Right lobe of liver (tissue), 6 donors: ENCODE data around the gene RSU1. TPM values are rescaled to one million over a fixed set of nuclear protein-coding genes. Genes with fewer than 3 reads are reported as not detected.

ENCODE experiments used
- ATAC-seq, 4 donors: fragments of 200-7000 bp; cut with Tn5 transposase; one replicate each; pipeline ENCODE4 v1.9.1; 2020; ENCODE audit warnings: mild to moderate bottlenecking in 4 of 4, moderate library complexity in 4 of 4
- DNase-seq, 3 donors: peaks; one replicate each; pipeline ENCODE4 v3.0.0-alpha.2; 2020
- H3K27ac ChIP-seq, 3 donors: fragments of 200-600 bp; one replicate each; pipeline ENCODE4 v1.8.0; 2022
- H3K27me3 ChIP-seq, 2 donors: fragments of 200-600 bp; one replicate each; pipeline ENCODE4 v1.8.0; 2022
- H3K36me3 ChIP-seq, 4 donors: fragments of 200-600 bp; sonication (generic) in 1 of 4; one replicate each; pipeline versions ENCODE4 v1.5.1 to v1.8.0; 2017 to 2022; ENCODE audit warnings: control low read depth in 1 of 4
- H3K4me1 ChIP-seq, 4 donors: fragments of 200-600 bp; sonication (generic) in 1 of 4; one replicate each; pipeline versions ENCODE4 v1.5.1 to v1.8.0; 2017 to 2022; ENCODE audit warnings: control low read depth in 1 of 4
- H3K4me3 ChIP-seq, 3 donors: fragments of 200-600 bp; one replicate each; pipeline ENCODE4 v1.8.0; 2022
- H3K9me3 ChIP-seq, 4 donors: fragments of 200-600 bp; sonication (generic) in 1 of 4; one replicate each; pipeline versions ENCODE4 v1.5.1 to v1.8.0; 2017 to 2022; ENCODE audit warnings: control low read depth in 1 of 4
- POLR2A ChIP-seq: fragments of 450-650 bp; IDR thresholded peaks from one replicate; pipeline ENCODE4 v1.6.1; 2017; ENCODE audit warnings: antibody characterized with exemption, mild to moderate bottlenecking
- WGBS: methylation state at CpG from one replicate; pipeline ENCODE4 v1.1.6; 2018; ENCODE audit warnings: low coverage, low lambda C conversion rate; ENCODE audit not compliant: insufficient coverage; ENCODE audit errors: missing lambda C conversion rate; 5-methylcytosine and 5-hydroxymethylcytosine counted together
- intact Hi-C, 2 donors: fragments of 100-400 bp; cut with DNase I; formaldehyde crosslinking; loops; one replicate each; pipeline versions ENCODE4 v1.11.2 to v1.14.1; 2022
- total RNA-seq, 6 experiments: library from RNA; depleted of rRNA in 2 of 6; stranded (reverse); fragments of >200 nt in 2 of 6; fragmentation: NEBNext Ultra II Directional in 3 of 6; extraction: Animal tissue kit (Norgen Biotek cat#: 25700) in 3 of 6; gene quantifications; one replicate each; pipeline versions ENCODE4 v1.1.0 to v1.2.4, GENCODE V29; 2016 to 2023
- TF ChIP-seq, protein P1 (sequence below), 4 donors: fragments of 200-600 bp in 3 of 4; fragments of 450-650 bp in 1 of 4; IDR thresholded peaks; one replicate each; pipeline versions ENCODE4 v1.5.1 to v1.8.0; 2016 to 2022; ENCODE audit warnings: antibody characterized with exemption in 4 of 4, mild to moderate bottlenecking in 2 of 4
- donor health status: DM: no; HTN: yes; CAD: no.
- donor health status: DM: no; HTN: no; CAD: no.
- donor health status: DM: no; HTN: no; CAD: no.
- donor health status: DM: no; HTN: yes; CAD: no.
- donor health status: DM: no; HTN: yes; CAD: no.

RSU1 gene
- total RNA-seq, 6 experiments from 2014 or later = 24.1 to 44.5 (median 28.4) TPM

DNA sequence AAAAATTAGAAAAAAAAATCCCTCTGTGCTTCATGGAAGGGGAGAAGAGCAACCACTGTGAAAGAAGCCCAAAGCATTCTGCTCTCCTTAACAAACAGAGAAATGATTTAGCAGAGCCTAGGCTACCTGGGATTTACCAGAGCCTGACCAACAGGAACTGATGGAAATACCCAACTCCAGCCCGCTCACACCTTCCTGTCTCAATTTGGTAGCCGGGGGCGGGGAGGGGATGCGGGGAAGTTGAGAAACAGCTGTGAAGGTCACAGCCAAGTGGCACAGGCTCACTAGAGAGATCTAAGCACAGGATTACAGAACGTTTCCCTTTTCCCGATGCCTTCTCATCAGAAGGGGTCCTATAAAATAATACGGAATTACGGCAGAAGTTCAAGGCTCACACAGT, 17.6 kb downstream of the RSU1 start:
- ATAC-seq (no peak), DNase-seq (no peak)
- no peak overlapping the region for H3K4me3 ChIP-seq
- intact Hi-C loops = no loop called here
- H3K27me3 ChIP-seq = no peaks in the 10 kb centered on the region
- TF ChIP-seq, protein P1, sequence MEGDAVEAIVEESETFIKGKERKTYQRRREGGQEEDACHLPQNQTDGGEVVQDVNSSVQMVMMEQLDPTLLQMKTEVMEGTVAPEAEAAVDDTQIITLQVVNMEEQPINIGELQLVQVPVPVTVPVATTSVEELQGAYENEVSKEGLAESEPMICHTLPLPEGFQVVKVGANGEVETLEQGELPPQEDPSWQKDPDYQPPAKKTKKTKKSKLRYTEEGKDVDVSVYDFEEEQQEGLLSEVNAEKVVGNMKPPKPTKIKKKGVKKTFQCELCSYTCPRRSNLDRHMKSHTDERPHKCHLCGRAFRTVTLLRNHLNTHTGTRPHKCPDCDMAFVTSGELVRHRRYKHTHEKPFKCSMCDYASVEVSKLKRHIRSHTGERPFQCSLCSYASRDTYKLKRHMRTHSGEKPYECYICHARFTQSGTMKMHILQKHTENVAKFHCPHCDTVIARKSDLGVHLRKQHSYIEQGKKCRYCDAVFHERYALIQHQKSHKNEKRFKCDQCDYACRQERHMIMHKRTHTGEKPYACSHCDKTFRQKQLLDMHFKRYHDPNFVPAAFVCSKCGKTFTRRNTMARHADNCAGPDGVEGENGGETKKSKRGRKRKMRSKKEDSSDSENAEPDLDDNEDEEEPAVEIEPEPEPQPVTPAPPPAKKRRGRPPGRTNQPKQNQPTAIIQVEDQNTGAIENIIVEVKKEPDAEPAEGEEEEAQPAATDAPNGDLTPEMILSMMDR (IDR thresholded peaks at IDR 0.05) = no peak
- no peak for TF ChIP-seq POLR2A
- no peak overlapping the region for H3K27ac ChIP-seq
- H3K4me1 ChIP-seq = no peaks in the 10 kb centered on the region
- H3K36me3 ChIP-seq = no peaks in the 10 kb centered on the region
- H3K9me3 ChIP-seq = no peaks in the 10 kb centered on the region
- WGBS = 82% methylated on average over 7 of the region's 8 CpGs

GRCh38 chr10:16798571-16798970, 18.7 kb downstream of the RSU1 start:
- Histone ChIP-seq H3K4me1 (no peaks in the 10 kb centered on the region), H3K27ac (no peak overlapping the region), H3K36me3 (no peaks in the 10 kb centered on the region), H3K9me3 (no peaks in the 10 kb centered on the region), H3K4me3 (no peak overlapping the region), H3K27me3 (no peaks in the 10 kb centered on the region)
- ATAC-seq = no peak
- no peak for DNase-seq
- WGBS = 94% methylated on average over 5 of the region's 5 CpGs
- intact Hi-C loops = no loop called here
- TF ChIP-seq POLR2A = no peak
- TF ChIP-seq, protein P1 (IDR thresholded peaks at IDR 0.05) = no peak

GRCh38 chr10:16795410-16796073, 21.7 kb downstream of the RSU1 start:
- DNase-seq (no peak), ATAC-seq (no peak)
- H3K27me3 ChIP-seq = no peaks in the 10 kb centered on the region
- TF ChIP-seq, protein P1 (IDR thresholded peaks at IDR 0.05) = no peak
- no peak for TF ChIP-seq POLR2A
- H3K9me3 ChIP-seq = no peaks in the 10 kb centered on the region
- no peak overlapping the region for H3K4me3 ChIP-seq
- 96% methylated on average over 9 of the region's 9 CpGs for WGBS
- no peak overlapping the region for H3K27ac ChIP-seq
- no peaks in the 10 kb centered on the region for H3K36me3 ChIP-seq
- intact Hi-C loops = no loop called here
- H3K4me1 ChIP-seq = no peaks in the 10 kb centered on the region

DNA sequence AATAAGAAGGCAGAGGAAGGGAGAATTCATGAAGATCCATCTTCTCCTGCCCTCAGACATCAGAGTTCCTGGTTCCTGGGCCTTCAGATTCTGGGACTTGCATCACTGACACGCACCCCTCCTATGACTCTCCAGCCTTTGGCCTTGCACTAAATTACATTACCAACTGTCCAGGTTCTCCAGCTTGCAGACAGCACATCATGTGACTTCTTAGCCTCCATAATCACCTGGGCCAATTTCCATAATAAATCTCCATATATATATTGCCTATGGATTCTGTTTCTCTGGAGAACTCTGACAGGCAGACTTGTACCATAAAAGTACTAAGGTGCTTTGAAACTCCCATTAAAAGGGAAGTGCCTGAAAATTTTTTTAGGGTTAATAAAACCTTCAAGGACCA, 23.2 kb downstream of the RSU1 start:
- ATAC-seq (no peak), DNase-seq (no peak)
- H3K36me3 ChIP-seq = no peaks in the 10 kb centered on the region
- TF ChIP-seq, protein P1 (IDR thresholded peaks at IDR 0.05) = no peak
- TF ChIP-seq POLR2A = no peak
- intact Hi-C loops = no loop called here
- no peaks in the 10 kb centered on the region for H3K27me3 ChIP-seq
- 100% methylated on average over 1 of the region's 1 CpG for WGBS
- no peaks in the 10 kb centered on the region for H3K4me1 ChIP-seq
- H3K27ac ChIP-seq = no peak overlapping the region
- no peaks in the 10 kb centered on the region for H3K9me3 ChIP-seq
- no peak overlapping the region for H3K4me3 ChIP-seq

DNA sequence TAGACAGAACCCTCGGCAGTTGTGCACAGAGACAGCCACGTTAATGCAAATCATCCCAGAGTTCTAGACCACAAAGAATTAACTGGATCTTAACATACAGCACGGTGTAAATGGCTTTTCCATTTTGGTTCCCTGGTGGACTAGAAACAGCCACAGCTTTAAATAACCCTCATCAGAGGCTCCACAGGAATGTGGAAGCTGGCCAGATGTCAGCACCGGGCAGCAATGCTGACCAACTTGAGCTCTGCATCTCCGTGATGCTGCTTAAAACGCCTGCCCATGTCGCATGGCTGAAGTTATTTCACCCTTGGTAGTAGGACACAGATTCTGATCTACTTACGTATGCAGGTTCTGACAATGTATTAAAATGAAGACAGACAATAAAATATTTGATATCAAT, 24.5 kb downstream of the RSU1 start:
- no peaks in the 10 kb centered on the region for H3K36me3 ChIP-seq
- no peak overlapping the region for H3K27ac ChIP-seq
- no peaks in the 10 kb centered on the region for H3K9me3 ChIP-seq
- intact Hi-C loops = no loop called here
- WGBS = 79% methylated on average over 6 of the region's 8 CpGs
- H3K4me3 ChIP-seq = no peak overlapping the region
- no peaks in the 10 kb centered on the region for H3K4me1 ChIP-seq
- H3K27me3 ChIP-seq = no peaks in the 10 kb centered on the region
- DNase-seq (no peak), ATAC-seq (no peak)
- TF ChIP-seq, protein P1 (IDR thresholded peaks at IDR 0.05) = no peak
- no peak for TF ChIP-seq POLR2A
